ENCODE results near the gene VCY.
"Not testable (repeated sequence)": the region's sequence is repeated elsewhere in the genome, so short reads cannot be mapped to it uniquely, and the experiment has no call there.

VCY gene

GRCh38 chrY:13986373-13986772 lies at the start of gene VCY:
Gene VCY, minus strand, starts transcription at chrY:13986473. Its CDS starts 33 bp downstream, at chrY:13986440.
- not testable (repeated sequence) for DNase-seq

DNA sequence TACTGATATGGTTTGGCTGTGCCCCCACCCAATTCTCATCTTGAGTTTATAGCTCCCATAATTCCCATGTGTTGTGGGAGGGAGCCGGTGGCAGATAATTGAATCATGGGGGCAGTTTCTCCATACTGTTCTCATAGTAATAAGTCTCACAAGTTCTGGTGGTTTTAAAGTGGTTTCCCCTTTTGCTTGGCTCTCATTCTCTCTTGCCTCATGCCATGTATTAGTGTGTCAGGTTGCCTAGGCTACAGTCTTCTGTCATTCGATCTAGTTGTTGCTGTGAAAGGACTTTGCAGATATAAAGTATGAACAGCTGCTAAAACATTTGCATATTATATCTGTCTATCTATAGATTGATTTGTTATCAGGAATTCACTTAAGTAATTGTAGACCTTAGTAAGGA lies 44.1 kb upstream of the VCY start:
- DNase-seq, result not testable (repeated sequence)

GRCh38 chrY:14011916-14012315 lies 25.6 kb upstream of the VCY start:
- not testable (repeated sequence) for DNase-seq

GRCh38 chrY:13942406-13942805 lies 43.9 kb downstream of the VCY start:
- not testable (repeated sequence) for DNase-seq

Data from GDM1 (cell line).